Sigmoid colon (tissue), 3 donors: ENCODE data around the gene VEPH1.

Source experiments
- CTCF ChIP-seq, 4 experiments: fragments of 450-650 bp in 3 of 4; fragments of 200-600 bp in 1 of 4; IDR thresholded peaks; one replicate each; pipeline ENCODE4 v1.5.1; 2016 to 2019; ENCODE audit warnings: antibody characterized with exemption in 4 of 4, mild to moderate bottlenecking in 3 of 4, moderate library complexity in 2 of 4
- POLR2A ChIP-seq, 2 donors: fragments of 450-650 bp; IDR thresholded peaks; one replicate each; pipeline ENCODE4 v1.6.1; 2016; ENCODE audit warnings: antibody characterized with exemption in 2 of 2, mild to moderate bottlenecking in 2 of 2, moderate library complexity in 2 of 2

GRCh38 chr3:157477441-157477840 lies 25.8 kb downstream of the VEPH1 start:
- TF ChIP-seq POLR2A (IDR thresholded peaks at IDR 0.05) (no peak), CTCF (IDR thresholded peaks at IDR 0.05) (no peak)
